Endothelial cell of umbilical vein (primary cell): ENCODE data around the gene LAMB1. TPM values are rescaled to one million over a fixed set of nuclear protein-coding genes. Genes with fewer than 3 reads are reported as not detected.

Experiments
- BruUV-seq: library from RNA; stranded (reverse); fragments of 400-500 nt; replicated peaks from 2 replicates; lab custom pipeline; 2021; lab: Mats Ljungman, UMichigan
- CTCF ChIA-PET: fragments of 300-600, 350-600 bp; sonication (Branson Sonifier 250); formaldehyde crosslinking; loops from one replicate; lab custom pipeline; 2021; ENCODE audit warnings: antibody characterized with exemption, inconsistent platforms; lab: Charles Lee
- POLR2A ChIA-PET: fragments of 300-600, 350-600 bp; sonication (Branson Sonifier 250); formaldehyde crosslinking; loops from one replicate; lab custom pipeline; 2021; ENCODE audit warnings: antibody characterized with exemption, inconsistent platforms; lab: Charles Lee
- DNase-seq: peaks from one replicate; pipeline ENCODE4 v3.0.0-alpha.2; 2011; ENCODE audit warnings: low read depth, low spot score
- FAIRE-seq: peaks from 2 replicates; lab custom pipeline; 2011; peaks lifted over from hg19 to GRCh38; lab: Jason Lieb, UNC
- H2AFZ ChIP-seq: 2 replicates; pipeline ENCODE4 v1.6.0; 2012; ENCODE audit warnings: low read depth, low read length, control low read depth, inconsistent platforms
- H3K27ac ChIP-seq: 2 replicates; pipeline ENCODE4 v1.5.1; 2011; ENCODE audit warnings: low read depth, mild to moderate bottlenecking, control low read depth, low read length, moderate library complexity; ENCODE audit not compliant: insufficient read depth
- H3K27me3 ChIP-seq, 2 experiments: 2 replicates each; pipeline versions ENCODE4 v1.6.0 to v1.6.1; 2011; ENCODE audit warnings: low read length in 2 of 2, mixed read lengths in 1 of 2; ENCODE audit not compliant: control insufficient read depth in 2 of 2, insufficient read depth in 2 of 2
- H3K36me3 ChIP-seq, 2 experiments: 2 replicates in 1 of 2; 3 replicates in 1 of 2; pipeline ENCODE4 v1.5.1; 2011; ENCODE audit warnings: low read length in 2 of 2, mild to moderate bottlenecking in 1 of 2, moderate library complexity in 1 of 2; ENCODE audit not compliant: control insufficient read depth in 2 of 2, insufficient read depth in 2 of 2; ENCODE audit errors: extremely low read depth in 1 of 2
- H3K4me1 ChIP-seq: 3 replicates; pipeline ENCODE4 v1.5.1; 2011; ENCODE audit warnings: mild to moderate bottlenecking, low read length; ENCODE audit not compliant: control insufficient read depth, insufficient read depth; ENCODE audit errors: extremely low read depth
- H3K4me2 ChIP-seq: 2 replicates; pipeline ENCODE4 v1.6.1; 2011; ENCODE audit warnings: low read length, control low read depth, mixed read lengths; ENCODE audit not compliant: insufficient read depth
- H3K4me3 ChIP-seq, 3 experiments: fragments of 200-600 bp in 1 of 3; sonication (generic), shearing (Covaris generic) in 1 of 3; replicated peaks in 1 of 3; 2 replicates each; pipeline ENCODE4 v1.5.1; 2011 to 2016; ENCODE audit warnings: control low read depth in 3 of 3, low read length in 3 of 3, mild to moderate bottlenecking in 2 of 3, inconsistent platforms in 1 of 3, low read depth in 1 of 3, moderate library complexity in 1 of 3; ENCODE audit not compliant: insufficient read depth in 1 of 3
- H3K79me2 ChIP-seq: 2 replicates; pipeline ENCODE4 v1.6.0; 2012; ENCODE audit warnings: low read length, inconsistent platforms; ENCODE audit not compliant: control insufficient read depth, insufficient read depth
- H3K9ac ChIP-seq: replicated peaks from 2 replicates; pipeline ENCODE3; 2011; ENCODE audit warnings: low read length, control low read depth; ENCODE audit not compliant: insufficient read depth; ENCODE audit errors: extremely low read depth
- H3K9me1 ChIP-seq: replicated peaks from 3 replicates; pipeline ENCODE4 v1.6.0; 2011; ENCODE audit warnings: mild to moderate bottlenecking, low read length; ENCODE audit not compliant: control insufficient read depth, insufficient read depth; ENCODE audit errors: extremely low read depth
- H3K9me3 ChIP-seq: replicated peaks from 2 replicates; pipeline ENCODE4 v1.5.1; 2012; ENCODE audit warnings: low read length, inconsistent platforms; ENCODE audit not compliant: control insufficient read depth, insufficient read depth
- H4K20me1 ChIP-seq: replicated peaks from 2 replicates; pipeline ENCODE3; 2011; ENCODE audit warnings: mild to moderate bottlenecking, low read length; ENCODE audit not compliant: control insufficient read depth, insufficient read depth; ENCODE audit errors: extremely low read depth
- CTCF ChIP-seq, 2 donors: IDR thresholded peaks; 1 replicate in 1 of 2; 2 replicates in 1 of 2; pipeline ENCODE4 v1.5.1; 2011; ENCODE audit warnings: low read length in 2 of 2, mild to moderate bottlenecking in 2 of 2, moderate library complexity in 2 of 2, control low read depth in 1 of 2, inconsistent platforms in 1 of 2, low read depth in 1 of 2; ENCODE audit not compliant: insufficient read depth in 1 of 2; ENCODE audit errors: extremely low read depth in 1 of 2
- JUN ChIP-seq: IDR thresholded peaks from 2 replicates; pipeline ENCODE4 v1.6.1; 2011; ENCODE audit warnings: borderline replicate concordance, low read depth; ENCODE audit not compliant: insufficient read length, insufficient read depth
- dilution Hi-C: fragments of 300-500 bp; cut with MboI; formaldehyde crosslinking; loops from one replicate; pipeline ENCODE4 v1.15.0; 2019; ENCODE audit warnings: low sequenced_read_pairs; ENCODE audit not compliant: extremely low pct_ligation_motif_present
- intact Hi-C: fragments of 100-400 bp; cut with micrococcal nuclease; formaldehyde crosslinking; loops from one replicate; pipeline ENCODE4 v1.10.0; 2022
- polyA plus RNA-seq, 4 experiments: library from polyadenylated mRNA; depleted of rRNA in 3 of 4; stranded (reverse) in 3 of 4; unstranded in 1 of 4; fragments of >200 nt; gene quantifications; 2 replicates each; pipeline versions ENCODE4 v1.2.1 to v1.2.3, GENCODE V29; 2011 to 2012; ENCODE audit warnings: missing spikeins in 1 of 4
- total RNA-seq: library from RNA; stranded (reverse); gene quantifications from 2 replicates; pipeline ENCODE4 v1.2.3, GENCODE V29; 2021

The LAMB1 gene
- total and polyA plus RNA-seq, 2 donors (not counting 3 experiments of a cell fraction or from before 2014, with no cell fraction given): 588 to 703 TPM

GRCh38 chr7:108016841-108017775, 14.1 kb upstream of the LAMB1 start:
- no peak overlapping the region for H3K4me3 ChIP-seq
- intact Hi-C loops (loop anchor here (10.0 kb wide), 1 partner anchor 278 kb away; no protein-coding TSS in a partner anchor), dilution Hi-C loops (no loop called here)
- CTCF ChIA-PET: interaction anchor here (0.8 to 9.6 kb wide), 23 partner anchors 8 to 480 kb away, joined by 3 to 284 read pairs (median 7); partner anchors contain the start of gene LAMB1
- no TSS peak for BruUV-seq
- H3K36me3 ChIP-seq: no peaks in the 10 kb centered on the region
- H3K4me1 ChIP-seq: peaks cover 67% of the 10 kb centered on the region
- H4K20me1 ChIP-seq: no peaks in the 10 kb centered on the region
- DNase-seq: peak; percentile 87
- TF ChIP-seq JUN (no peak), CTCF (IDR thresholded peaks at IDR 0.05; ENCODE audit: extremely low read depth in 1 of 2, insufficient read depth in 1 of 2, low read depth in 1 of 2, low read length in 2 of 2) (peak; percentile 52)
- no peaks in the 10 kb centered on the region for H3K27me3 ChIP-seq
- no peaks in the 10 kb centered on the region for H3K79me2 ChIP-seq
- POLR2A ChIA-PET: interaction anchor here (1.9 to 4.6 kb wide), 2 partner anchors 15 to 35 kb away, joined by 7 to 49 read pairs; partner anchors contain the start of gene LAMB1
- no peaks in the 10 kb centered on the region for H3K9me3 ChIP-seq
- no peak overlapping the region for H3K4me2 ChIP-seq
- FAIRE-seq: peak; percentile 68
- peak overlapping the region; percentile 78 for H3K9ac ChIP-seq
- peak overlapping the region; percentile 96 for H3K27ac ChIP-seq
- no peaks in the 10 kb centered on the region for H3K9me1 ChIP-seq
- H2AFZ ChIP-seq: no peak overlapping the region
